ENCODE data around the gene UST. TPM values are rescaled to one million over a fixed set of nuclear protein-coding genes. Genes with fewer than 3 reads are reported as not detected.
"Not testable (repeated sequence)": the region's sequence is repeated elsewhere in the genome, so short reads cannot be mapped to it uniquely, and the experiment has no call there.

Gene UST
- total RNA-seq, 1 donor from 2014 or later: under 0.01 TPM

DNA sequence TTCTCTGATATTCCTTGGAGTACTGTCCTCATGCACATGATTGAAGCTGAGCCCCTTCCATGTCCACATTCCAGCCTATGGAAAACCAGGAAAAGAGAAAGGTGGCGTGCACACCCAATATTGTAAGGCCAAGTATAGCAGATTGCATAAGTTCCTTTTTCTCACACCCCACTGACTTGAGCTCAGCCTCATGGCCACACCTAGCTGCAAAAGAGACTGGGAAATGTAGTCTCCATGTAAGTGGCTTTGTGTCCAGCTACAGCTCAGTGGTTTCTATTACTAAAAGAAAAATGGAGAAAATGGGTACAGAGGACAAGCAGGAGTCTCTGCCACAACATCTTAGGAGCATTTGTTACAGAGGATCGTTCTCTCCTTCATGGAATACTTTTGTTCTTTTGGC is 10.8 kb upstream of the UST start:
- no peak for DNase-seq (ENCODE audit: low read depth in 2 of 2)

DNA sequence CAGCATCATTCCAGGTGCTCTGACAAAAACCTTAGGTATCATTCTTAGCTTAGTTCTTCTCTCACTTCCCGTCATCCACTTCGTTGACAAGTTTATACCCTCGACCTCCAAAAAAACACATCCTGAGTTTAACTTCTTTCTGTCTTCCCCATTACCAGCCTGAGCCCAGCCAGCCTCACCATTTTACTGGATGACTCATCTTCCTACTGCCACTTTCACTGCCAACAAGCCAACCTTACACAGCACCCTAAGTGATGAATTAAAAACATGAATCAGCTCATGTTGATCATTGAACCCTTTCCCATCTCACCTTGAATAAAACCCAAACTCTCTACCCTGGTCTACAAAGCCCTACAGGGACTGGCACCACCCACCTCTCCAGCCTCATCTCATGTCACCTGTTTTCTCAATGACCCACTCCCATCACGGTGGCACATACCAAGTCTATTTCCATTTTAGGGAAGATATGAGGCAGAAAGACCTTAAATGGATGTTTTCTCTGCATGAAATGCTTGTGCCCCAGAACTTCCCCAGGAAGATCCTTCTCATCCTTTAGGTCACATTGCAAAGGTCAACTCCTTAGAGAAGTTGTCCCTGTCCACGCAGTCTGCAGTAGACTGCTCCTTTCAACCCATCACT is 9.9 kb upstream of the UST start:
- DNase-seq (ENCODE audit: low read depth in 2 of 2): no peak

GRCh38 chr6:148737806-148738205 is 9.0 kb upstream of the UST start:
- no peak for DNase-seq (ENCODE audit: low read depth in 2 of 2)

DNA sequence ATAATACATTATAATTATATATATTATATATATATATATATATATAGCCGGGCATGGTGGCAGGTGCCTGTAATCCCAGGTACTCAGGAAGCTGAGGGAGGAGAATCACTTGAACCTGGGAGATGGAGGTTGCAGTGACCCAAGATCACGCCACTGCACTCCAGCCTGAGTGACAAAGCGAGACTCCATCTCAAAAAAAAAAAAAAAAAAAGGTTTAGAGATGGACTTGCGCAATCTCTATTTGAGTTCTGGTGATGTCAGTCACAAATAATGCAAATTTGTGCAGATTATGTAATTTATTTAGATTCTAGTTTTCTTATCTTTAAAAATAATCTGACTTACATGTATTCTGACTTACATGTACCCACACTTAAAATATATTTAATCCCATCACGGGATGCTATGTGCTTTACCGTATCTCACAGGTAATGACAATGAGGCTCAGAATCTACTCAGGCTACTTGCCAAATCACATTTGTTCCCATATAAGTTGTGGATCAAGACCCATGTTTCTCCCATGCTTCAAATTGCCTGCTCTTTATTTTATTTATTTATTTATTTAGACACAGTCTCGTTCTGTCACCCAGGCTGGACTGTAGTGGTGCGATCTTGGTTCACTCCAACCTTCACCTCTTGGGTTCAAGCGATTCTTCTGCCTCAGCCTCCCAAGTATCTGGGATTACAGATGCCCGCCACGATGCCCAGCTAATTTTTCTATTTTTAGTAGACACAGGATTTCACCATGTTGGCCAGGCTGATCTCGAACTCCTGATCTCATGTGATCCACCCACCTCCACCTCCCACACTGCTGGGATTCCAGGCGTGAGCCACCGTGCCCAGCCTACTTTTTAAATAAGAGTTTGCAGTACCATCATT is 7.6 kb upstream of the UST start:
- no peak for DNase-seq (ENCODE audit: low read depth in 2 of 2)

DNA sequence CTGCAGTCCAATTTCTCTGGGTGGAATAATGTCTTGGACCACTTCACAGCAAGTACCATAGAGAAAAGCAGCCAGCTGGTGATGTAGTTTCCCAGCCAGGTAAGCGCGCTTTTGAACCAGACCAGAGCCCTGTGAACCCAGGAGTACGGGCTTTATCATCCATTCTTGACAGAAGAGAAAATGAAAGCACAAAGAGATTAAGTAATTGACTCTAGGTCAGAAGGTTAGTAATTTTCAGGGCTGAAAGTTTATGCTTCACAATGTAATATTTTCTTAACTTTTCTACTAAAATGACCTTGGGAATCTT is 7.1 kb upstream of the UST start:
- no peak for DNase-seq (ENCODE audit: low read depth in 2 of 2)

- DNase-seq (ENCODE audit: low read depth in 2 of 2): no peak
Observed at GRCh38 chr6:148743476-148743875, 3.4 kb upstream of the UST start.

DNA sequence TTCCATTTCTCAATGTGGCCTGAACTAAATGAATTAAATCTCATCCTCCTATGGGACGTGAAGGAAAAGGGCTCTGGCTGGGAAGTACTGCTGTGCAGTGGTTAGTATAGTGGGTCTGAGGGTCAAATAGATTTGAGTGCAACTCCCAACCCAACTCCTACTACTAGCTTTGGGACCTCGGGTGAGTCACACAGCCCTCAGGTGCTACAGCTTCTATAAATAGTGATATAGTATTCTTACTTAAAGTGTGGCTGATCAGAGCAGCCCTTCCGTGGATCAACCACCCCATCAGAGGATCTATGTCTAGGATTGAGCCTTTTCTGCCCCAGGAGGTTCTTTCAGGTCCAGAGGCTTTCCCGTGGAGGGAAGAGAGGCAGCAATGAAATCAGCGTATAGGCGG is 904 bp upstream of the UST start:
- no peak for DNase-seq (ENCODE audit: low read depth in 2 of 2)

DNA sequence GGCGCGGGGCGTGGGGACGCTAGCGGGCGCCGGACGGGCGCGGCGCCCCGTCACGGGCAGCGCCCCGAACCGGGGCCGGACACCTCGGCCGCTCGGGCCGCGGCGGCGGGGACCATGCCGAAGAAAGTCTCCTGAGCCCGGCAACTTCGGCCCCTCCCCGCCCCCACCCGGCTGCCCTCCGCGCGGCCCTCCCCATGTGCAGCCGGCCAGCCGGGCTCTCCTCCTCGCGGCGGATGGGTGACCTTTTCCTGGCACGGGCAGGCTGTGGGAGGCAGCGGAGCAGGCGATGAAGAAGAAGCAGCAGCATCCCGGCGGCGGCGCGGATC is 278 bp downstream of the UST start:
- DNase-seq (ENCODE audit: low read depth in 2 of 2): peak in 1 of 2 donors; percentile 1

DNA sequence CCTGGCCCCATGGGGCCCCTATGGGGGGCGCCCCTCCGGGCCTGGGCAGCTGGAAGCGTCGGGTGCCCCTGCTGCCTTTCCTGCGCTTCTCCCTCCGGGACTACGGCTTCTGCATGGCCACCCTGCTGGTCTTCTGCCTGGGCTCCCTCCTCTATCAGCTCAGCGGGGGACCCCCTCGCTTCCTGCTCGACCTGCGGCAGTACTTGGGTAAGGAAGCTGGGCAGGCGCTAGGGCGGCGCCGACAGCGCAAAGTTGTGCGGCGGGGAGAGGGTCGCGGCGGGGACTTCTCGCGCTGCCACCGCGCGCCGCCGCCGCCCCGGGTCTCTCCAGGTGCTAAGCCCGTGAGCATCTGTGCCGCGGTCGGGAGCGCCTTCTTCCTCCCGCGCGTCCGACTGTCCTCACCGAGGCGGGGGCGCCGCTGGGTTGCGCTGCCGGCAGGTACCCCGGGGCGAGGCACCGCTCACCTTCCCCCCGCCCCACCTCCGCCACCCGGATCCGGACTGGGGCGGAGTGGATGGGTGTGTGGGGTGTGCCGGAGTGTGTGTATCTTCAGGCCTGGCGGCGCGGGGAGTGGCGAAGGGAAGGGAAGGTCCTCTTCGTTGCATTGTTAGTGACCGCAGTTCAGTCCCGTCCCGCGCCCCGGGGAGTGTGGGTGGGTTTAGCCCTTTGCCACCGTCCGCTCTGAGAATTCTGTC is 788 bp downstream of the UST start:
- peak in 1 of 2 donors; percentile 3 for DNase-seq (ENCODE audit: low read depth in 2 of 2)

GRCh38 chr6:148749674-148750073 is 2.8 kb downstream of the UST start:
- no peak for DNase-seq (ENCODE audit: low read depth in 2 of 2)

GRCh38 chr6:148750838-148751792 is 4.3 kb downstream of the UST start:
- no peak for DNase-seq (ENCODE audit: low read depth in 2 of 2)

DNA sequence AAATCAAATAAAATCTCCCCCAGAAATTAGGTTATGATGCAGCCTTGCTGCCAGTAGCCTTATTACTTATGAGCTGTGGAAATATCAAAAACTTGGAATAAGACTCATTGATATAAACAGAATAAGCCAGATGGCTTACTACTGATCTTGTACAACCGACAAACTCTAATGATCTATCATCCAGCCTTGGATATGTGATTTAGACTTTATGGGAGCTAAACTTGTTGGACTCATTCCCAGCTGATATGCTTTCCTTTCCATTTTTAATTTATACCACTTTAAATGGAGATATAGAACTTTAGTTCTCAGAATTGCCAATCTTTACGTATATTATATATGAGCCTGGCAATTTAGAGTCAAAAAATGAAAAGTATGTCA is 5.0 kb downstream of the UST start:
- DNase-seq (ENCODE audit: low read depth in 2 of 2): no peak

DNA sequence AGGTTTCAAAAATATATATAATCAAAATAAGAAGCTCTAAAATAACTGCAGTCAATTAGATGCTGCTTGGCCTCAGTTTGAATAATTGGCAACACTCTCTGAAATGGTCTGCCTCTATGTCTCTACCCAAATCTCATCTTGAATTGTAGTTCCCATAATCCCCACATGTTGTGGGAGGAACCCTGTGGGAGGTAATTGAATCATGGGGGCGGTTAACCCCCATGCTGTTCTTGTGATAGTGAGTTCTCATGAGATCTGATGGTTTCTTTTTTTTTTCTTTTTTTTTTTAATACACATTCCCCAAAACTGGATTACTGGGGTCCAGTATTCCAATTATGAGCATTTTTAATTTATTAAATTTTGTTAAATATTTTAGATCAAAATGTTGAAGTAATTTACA is 8.5 kb downstream of the UST start:
- not testable (repeated sequence) for DNase-seq (ENCODE audit: low read depth in 2 of 2)

- DNase-seq (ENCODE audit: low read depth in 2 of 2): no peak
Observed at GRCh38 chr6:148757944-148758480, 11.2 kb downstream of the UST start.

- no peak for DNase-seq (ENCODE audit: low read depth in 2 of 2)
Observed at GRCh38 chr6:148758492-148758891, 11.7 kb downstream of the UST start.

- no peak for DNase-seq (ENCODE audit: low read depth in 2 of 2)
Observed at GRCh38 chr6:148760258-148760534, 13.4 kb downstream of the UST start.

DNA sequence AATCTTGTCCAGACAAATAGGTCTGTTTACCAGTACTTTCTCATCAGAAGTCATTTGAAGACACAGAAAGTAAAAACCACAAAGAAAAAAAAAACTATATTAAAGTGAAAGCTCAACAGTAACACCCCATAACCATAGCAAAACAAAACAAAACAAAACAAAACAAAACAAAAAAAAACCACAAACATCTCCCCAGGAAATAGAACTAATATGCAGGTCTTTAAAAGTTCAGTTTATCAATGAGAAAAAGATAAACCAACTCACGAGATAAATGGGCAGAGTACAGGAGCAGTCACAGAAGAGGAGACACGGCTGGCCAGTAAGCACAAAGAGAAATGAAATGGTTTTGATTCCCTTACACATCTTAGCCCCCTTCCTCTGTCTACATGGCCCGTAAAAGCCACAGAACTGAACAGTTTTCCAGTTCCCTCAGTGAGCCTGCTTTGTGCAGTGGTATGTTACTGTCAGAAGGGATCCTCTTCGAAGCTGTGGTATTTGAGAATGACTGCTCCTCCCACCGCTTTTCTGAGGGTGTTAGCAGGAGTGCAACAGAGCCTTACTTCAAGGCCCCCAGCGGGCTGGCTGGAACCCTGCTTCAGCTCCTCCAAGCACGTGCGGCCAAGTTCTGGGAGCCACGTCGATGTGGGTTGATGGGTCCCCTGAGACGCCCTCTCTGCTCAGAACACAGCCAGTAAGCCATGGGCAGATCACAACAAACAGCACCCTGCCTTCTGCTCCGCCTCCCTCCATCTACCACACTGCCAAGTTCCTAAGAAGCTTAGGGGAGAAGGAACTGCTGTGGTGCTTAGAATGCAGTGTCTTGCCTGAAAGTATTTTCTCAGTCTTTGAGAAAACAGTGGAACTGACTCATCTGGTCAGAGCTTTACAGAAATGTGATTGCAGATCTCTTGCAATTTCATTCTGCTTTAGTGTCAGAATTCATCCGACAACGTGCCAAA is 14.0 kb downstream of the UST start:
- no peak for DNase-seq (ENCODE audit: low read depth in 2 of 2)

DNA sequence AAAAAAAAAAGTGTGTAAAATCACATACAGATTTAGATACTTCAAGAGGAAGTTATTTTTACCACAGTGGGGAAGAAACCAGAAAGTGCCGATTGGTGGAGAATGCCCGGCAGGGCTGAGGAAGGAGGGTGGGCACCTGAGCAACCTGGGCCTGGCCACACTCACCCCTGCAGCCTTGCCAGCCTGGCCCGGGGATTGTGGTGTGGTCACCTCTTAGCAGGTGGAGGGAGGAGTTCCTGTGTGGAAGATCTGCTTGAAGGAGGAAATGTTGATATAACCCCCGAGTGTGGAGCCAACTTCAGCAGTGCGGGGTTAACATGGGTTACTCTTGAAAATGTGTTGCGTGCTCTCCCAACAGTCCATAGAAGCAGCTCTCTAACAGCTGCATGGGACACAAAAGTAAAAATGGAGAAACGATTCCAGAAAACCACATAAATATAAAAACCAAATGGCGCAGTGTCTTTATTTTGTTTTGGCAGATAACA is 14.7 kb downstream of the UST start:
- no peak for DNase-seq (ENCODE audit: low read depth in 2 of 2)

DNA sequence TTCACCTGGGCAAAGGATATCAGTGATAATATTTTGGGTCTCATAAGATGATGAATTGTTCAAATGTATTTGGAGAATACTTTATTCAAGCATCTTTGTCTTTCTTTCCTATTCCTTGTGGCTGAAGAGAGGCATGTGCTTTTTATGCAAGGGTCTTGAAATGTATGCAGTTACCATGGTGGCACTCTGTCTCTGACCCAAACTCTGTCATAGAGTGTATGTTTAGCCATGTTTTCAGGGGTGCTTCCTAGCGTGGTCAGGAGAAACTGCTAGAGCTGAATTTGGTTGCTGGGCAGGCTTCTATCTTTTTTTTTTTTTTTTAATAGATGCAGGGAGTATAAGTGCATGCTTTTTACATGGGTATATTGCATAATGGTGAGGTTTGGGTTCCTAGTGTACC is 15.4 kb downstream of the UST start:
- DNase-seq (ENCODE audit: low read depth in 2 of 2): no peak

DNA sequence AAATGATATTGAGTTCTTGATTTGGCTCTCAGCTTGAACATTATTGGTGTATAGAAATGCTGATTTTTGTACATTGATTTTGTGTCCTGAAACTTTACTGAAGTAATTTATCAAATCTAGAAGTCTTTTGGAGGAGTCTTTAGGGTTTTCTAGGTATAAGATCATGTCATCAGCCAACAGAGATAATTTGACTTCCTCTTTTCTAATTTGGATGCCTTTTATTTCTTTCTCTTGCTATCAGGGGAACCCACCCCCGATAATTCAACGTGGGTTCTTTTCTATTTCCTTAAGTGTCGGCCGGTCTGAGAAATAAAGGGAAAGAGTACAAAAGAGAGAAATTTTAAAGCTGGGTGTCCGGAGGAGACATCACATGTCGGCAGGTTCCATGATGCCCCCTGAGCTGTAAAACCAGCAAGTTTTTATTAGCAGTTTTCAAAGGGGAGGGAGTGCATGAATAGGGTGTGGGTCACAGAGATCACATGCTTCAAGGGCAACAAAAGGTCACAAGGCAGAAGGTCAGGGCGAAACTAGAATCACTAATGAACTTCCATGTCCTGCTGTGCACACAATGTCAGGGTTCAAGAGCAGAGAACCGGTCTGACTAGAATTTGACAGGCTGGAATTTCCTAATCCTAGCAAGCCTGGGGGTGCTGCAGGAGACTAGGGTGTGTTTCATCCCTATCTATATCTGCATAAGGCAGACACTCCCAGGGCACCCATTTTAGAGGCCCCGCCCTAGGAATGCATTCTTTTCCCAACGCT is 17.6 kb downstream of the UST start:
- DNase-seq (ENCODE audit: low read depth in 2 of 2): not testable (repeated sequence)
